ENCODE data around the gene SMAP1. TPM values are rescaled to one million over a fixed set of nuclear protein-coding genes. Genes with fewer than 3 reads are reported as not detected.

The SMAP1 gene
- total and polyA plus RNA-seq, 9 of the 15 experiments (the other 6 are each of a cell fraction or from before 2014, with no cell fraction given), result 11.4 to 26.4 (median 15.5) TPM

GRCh38 chr6:70675822-70676221 is 8.1 kb downstream of the SMAP1 start:
- peaks cover 22% of the 10 kb centered on the region for H3K79me2 ChIP-seq (ENCODE audit: control insufficient read depth, insufficient read depth, low read length)
- BruUV-seq (replicated peaks), result no TSS peak
- H3K4me2 ChIP-seq (ENCODE audit: insufficient read depth, low read length), result no peak overlapping the region
- H3K27ac ChIP-seq (ENCODE audit: extremely low read depth, low read depth, low read length), result no peak overlapping the region
- TF ChIP-seq ZBTB2 (IDR thresholded peaks at IDR 0.05), result no peak
- H4K20me1 ChIP-seq (replicated peaks; ENCODE audit: control insufficient read depth, insufficient read depth, low read length), result 0 out of 2 replicates have a peak, but pooled peaks cover 4% of the 10 kb centered on the region
- H3K27me3 ChIP-seq (ENCODE audit: control insufficient read depth in 2 of 2, insufficient read depth in 2 of 2, low read length in 2 of 2), result no peaks in the 10 kb centered on the region
- 55% methylated on average over 3 of the region's 3 CpGs for WGBS (ENCODE audit: insufficient coverage, low coverage, missing lambda C conversion rate)
- no peaks in the 10 kb centered on the region for H3K9me3 ChIP-seq (replicated peaks; ENCODE audit: control insufficient read depth, insufficient read depth, low read depth, low read length)
- H3K9me1 ChIP-seq (ENCODE audit: control insufficient read depth, insufficient read depth, low read length), result no peaks in the 10 kb centered on the region
- in situ Hi-C loops (cut with MboI) (no loop called here), intact Hi-C loops (cut with micrococcal nuclease) (no loop called here)
- peaks cover 0 to 7% of the 10 kb centered on the region in 2 experiments; a peak in 2 of 5 replicates for H3K4me1 ChIP-seq (replicated peaks in 1 of 2; ENCODE audit: control insufficient read depth in 2 of 2, insufficient read depth in 2 of 2, low read length in 2 of 2)
- H2AFZ ChIP-seq (ENCODE audit: low read depth, low read length), result no peak overlapping the region
- POLR2A ChIA-PET, result no interaction called here
- no peak overlapping the region for H3K9ac ChIP-seq (ENCODE audit: insufficient read depth in 1 of 2, low read depth in 2 of 2, low read length in 2 of 2)
- ATAC-seq (no peak), FAIRE-seq (no peak), DNase-seq (ENCODE audit: extremely low read depth in 1 of 4, low spot score in 3 of 4) (no peak)
- CTCF ChIA-PET (ENCODE audit: low intra/inter-chr PET ratio), result no interaction called here
- no peak overlapping the region for H3K4me3 ChIP-seq
- no peaks in the 10 kb centered on the region for H3K36me3 ChIP-seq (ENCODE audit: control insufficient read depth, insufficient read depth, low read length)

- 100% methylated on average over 3 of the region's 3 CpGs for WGBS (ENCODE audit: insufficient coverage, low coverage, missing lambda C conversion rate)
- H2AFZ ChIP-seq (ENCODE audit: low read depth, low read length), result no peak overlapping the region
- no peak overlapping the region for H3K27ac ChIP-seq (ENCODE audit: extremely low read depth, low read depth, low read length)
- H3K9me1 ChIP-seq (ENCODE audit: control insufficient read depth, insufficient read depth, low read length), result no peaks in the 10 kb centered on the region
- ChIA-PET POLR2A (interaction anchor here (1.1 to 1.3 kb wide), 2 partner anchors 9 kb away, joined by 3 to 5 read pairs; partner anchors contain the start of gene SMAP1), CTCF (ENCODE audit: low intra/inter-chr PET ratio) (no interaction called here)
- no peak overlapping the region for H3K4me2 ChIP-seq (ENCODE audit: insufficient read depth, low read length)
- peaks cover 0 to 7% of the 10 kb centered on the region in 2 experiments; a peak in 2 of 5 replicates for H3K4me1 ChIP-seq (replicated peaks in 1 of 2; ENCODE audit: control insufficient read depth in 2 of 2, insufficient read depth in 2 of 2, low read length in 2 of 2)
- no TSS peak for BruUV-seq (replicated peaks)
- in situ Hi-C loops (cut with MboI) (no loop called here), intact Hi-C loops (cut with micrococcal nuclease) (no loop called here)
- FAIRE-seq (no peak), DNase-seq (ENCODE audit: extremely low read depth in 1 of 4, low spot score in 3 of 4) (no peak), ATAC-seq (no peak)
- H3K9ac ChIP-seq (ENCODE audit: insufficient read depth in 1 of 2, low read depth in 2 of 2, low read length in 2 of 2), result no peak overlapping the region
- no peak overlapping the region for H3K4me3 ChIP-seq
- no peaks in the 10 kb centered on the region for H3K36me3 ChIP-seq (ENCODE audit: control insufficient read depth, insufficient read depth, low read length)
- H3K79me2 ChIP-seq (ENCODE audit: control insufficient read depth, insufficient read depth, low read length), result peaks cover 20% of the 10 kb centered on the region
- 0 out of 2 replicates have a peak, but pooled peaks cover 4% of the 10 kb centered on the region for H4K20me1 ChIP-seq (replicated peaks; ENCODE audit: control insufficient read depth, insufficient read depth, low read length)
- H3K9me3 ChIP-seq (replicated peaks; ENCODE audit: control insufficient read depth, insufficient read depth, low read depth, low read length), result no peaks in the 10 kb centered on the region
- no peaks in the 10 kb centered on the region for H3K27me3 ChIP-seq (ENCODE audit: control insufficient read depth in 2 of 2, insufficient read depth in 2 of 2, low read length in 2 of 2)
- TF ChIP-seq, protein P1, sequence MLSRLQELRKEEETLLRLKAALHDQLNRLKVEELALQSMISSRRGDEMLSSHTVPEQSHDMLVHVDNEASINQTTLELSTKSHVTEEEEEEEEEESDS (CRISPR knock-in tag; IDR thresholded peaks at IDR 0.05), result no peak
- TF ChIP-seq SAP30 (IDR thresholded peaks at IDR 0.05; ENCODE audit: borderline replicate concordance, insufficient read depth, low read depth, low read length, poor library complexity, severe bottlenecking) (no peak), MTF1 (CRISPR knock-in tag; IDR thresholded peaks at IDR 0.05; ENCODE audit: borderline replicate concordance) (no peak), ZNF695 (CRISPR knock-in tag; IDR thresholded peaks at IDR 0.05) (no peak), SMC3 (conservative IDR thresholded peaks at IDR 0.05; ENCODE audit: insufficient read depth, low read depth, low read length) (no peak)
- TF ChIP-seq, protein P2, sequence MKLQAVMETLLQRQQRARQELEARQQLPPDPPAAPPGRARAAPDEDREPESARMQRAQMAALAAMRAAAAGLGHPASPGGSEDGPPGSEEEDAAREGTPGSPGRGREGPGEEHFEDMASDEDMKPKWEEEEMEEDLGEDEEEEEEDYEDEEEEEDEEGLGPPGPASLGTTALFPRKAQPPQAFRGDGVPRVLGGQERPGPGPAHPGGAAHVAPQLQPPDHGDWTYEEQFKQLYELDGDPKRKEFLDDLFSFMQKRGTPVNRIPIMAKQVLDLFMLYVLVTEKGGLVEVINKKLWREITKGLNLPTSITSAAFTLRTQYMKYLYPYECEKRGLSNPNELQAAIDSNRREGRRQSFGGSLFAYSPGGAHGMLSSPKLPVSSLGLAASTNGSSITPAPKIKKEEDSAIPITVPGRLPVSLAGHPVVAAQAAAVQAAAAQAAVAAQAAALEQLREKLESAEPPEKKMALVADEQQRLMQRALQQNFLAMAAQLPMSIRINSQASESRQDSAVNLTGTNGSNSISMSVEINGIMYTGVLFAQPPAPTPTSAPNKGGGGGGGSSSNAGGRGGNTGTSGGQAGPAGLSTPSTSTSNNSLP (IDR thresholded peaks at IDR 0.05; ENCODE audit: borderline replicate concordance, low read depth, low read length), result no peak
- TF ChIP-seq, protein P3, sequence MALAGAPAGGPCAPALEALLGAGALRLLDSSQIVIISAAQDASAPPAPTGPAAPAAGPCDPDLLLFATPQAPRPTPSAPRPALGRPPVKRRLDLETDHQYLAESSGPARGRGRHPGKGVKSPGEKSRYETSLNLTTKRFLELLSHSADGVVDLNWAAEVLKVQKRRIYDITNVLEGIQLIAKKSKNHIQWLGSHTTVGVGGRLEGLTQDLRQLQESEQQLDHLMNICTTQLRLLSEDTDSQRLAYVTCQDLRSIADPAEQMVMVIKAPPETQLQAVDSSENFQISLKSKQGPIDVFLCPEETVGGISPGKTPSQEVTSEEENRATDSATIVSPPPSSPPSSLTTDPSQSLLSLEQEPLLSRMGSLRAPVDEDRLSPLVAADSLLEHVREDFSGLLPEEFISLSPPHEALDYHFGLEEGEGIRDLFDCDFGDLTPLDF (CRISPR knock-in tag; IDR thresholded peaks at IDR 0.05), result no peak
- TF ChIP-seq, protein P4, sequence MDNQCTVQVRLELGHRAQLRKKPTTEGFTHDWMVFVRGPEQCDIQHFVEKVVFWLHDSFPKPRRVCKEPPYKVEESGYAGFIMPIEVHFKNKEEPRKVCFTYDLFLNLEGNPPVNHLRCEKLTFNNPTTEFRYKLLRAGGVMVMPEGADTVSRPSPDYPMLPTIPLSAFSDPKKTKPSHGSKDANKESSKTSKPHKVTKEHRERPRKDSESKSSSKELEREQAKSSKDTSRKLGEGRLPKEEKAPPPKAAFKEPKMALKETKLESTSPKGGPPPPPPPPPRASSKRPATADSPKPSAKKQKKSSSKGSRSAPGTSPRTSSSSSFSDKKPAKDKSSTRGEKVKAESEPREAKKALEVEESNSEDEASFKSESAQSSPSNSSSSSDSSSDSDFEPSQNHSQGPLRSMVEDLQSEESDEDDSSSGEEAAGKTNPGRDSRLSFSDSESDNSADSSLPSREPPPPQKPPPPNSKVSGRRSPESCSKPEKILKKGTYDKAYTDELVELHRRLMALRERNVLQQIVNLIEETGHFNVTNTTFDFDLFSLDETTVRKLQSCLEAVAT (IDR thresholded peaks at IDR 0.05), result no peak
Measured at GRCh38 chr6:70676821-70677220, 9.1 kb downstream of the SMAP1 start.

Data from K562 (cell line).